ENCODE results near the gene AP4S1.
"Not testable (repeated sequence)": the region's sequence is repeated elsewhere in the genome, so short reads cannot be mapped to it uniquely, and the experiment has no call there.

Gene AP4S1, protein sequence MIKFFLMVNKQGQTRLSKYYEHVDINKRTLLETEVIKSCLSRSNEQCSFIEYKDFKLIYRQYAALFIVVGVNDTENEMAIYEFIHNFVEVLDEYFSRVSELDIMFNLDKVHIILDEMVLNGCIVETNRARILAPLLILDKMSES

DNA sequence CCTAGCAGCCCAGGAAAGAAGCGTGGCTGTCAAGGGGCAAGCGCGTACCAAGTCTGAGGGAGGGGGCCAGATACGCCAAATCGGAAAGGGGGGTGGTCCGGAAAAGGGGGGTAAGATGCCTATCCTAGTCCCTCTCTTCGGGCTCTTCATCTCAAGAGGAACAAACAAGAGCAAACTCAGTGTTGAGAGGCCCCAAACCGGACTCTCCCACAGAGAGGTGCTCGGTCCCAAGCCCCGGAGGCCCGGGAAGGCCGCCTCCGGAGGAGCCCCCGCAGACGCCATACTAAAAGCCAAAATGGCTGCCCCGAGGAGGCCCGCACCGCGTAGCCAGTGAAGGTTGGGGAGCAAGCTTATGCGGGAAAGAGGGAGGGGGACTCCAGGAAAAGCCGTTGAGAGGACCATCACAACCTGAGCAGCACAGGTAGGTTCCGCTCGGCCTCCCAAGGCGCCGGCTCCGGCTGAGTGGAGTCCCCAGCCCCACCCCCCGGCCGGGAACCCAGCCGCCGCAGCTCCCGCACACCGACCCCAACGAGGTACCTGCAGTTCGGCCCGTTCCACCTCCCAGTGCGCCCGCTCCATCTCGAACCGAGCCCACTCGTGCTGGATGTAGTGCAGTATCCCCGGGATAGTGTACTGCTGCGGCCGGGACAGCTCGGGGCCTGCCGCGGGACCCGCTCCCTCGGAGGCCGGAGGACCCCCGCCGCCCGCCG is at the start of gene AP4S1:
TSS of gene AP4S1 (plus strand) at position 283 of the 710 bp plus-strand sequence. CDS start 40,548 bp downstream, outside the sequence.
- DNase-seq (ENCODE audit: low read depth) = peak; percentile 19

DNA sequence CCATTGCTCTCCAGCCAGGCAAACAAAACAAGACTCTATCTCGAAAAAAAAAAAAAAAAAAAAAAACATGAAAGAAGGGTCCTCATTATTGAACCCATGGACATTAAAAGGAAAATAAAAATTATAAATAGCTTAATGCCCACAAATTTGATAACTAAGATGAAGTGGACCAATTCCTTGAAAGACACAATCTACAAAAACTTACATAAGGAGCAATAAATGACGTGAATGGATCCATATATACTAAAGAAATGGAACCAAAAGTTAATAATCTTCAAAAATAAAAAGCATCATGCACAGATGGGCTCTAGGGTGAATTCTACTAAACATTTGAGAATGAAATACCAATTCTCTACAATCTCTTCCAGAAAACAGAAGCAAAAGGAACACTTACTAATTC is 47.7 kb upstream of the AP4S1 start:
- DNase-seq (ENCODE audit: low read depth) = no peak

DNA sequence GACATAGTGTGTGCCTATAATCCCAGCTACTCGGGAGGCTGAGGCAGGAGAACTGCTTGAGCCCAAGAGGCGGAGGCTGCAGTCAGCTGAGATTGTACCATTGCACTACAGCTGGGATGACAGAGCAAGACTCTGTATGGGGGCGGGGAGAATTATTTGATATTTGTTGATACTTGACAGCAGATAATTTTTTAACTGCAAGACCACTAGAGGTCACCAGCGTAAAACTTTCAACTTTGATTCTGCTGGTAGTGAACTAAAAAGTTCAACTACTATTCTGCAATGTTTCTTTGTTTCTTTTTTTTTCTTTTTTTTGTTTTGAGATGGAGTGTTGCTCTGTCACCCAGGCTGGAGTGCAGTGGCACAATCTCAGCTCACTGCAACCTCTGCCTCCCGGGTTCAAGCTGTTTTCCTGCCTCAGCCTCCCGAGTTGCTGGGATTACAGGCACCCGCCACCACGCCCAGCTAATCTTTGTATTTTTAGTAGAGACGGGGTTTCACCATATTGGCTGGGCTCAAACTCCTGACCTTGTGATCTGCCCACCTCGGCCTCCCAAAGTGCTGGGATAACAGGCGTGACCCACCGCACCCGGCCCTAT is 45.2 kb upstream of the AP4S1 start:
- DNase-seq (ENCODE audit: low read depth) = not testable (repeated sequence)

DNA sequence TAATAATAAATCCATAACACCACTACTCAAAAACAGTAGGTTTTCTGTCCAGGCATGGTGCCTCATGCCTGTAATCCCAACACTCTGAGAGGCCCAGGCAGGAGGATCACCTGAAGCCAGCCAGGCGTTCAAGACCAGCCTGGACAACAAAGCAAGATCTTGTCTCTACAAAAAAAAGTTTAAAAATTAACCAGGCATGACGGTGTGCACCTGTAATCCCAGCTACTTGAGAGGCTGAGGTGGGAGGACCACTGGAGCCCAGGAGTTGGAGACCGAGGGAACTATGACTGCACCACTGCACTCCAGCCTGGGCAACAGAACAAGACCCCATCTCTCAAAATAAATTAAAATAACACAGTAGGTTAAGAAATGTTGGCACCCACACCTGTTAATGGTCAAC is 44.5 kb upstream of the AP4S1 start:
- no peak for DNase-seq (ENCODE audit: low read depth)

DNA sequence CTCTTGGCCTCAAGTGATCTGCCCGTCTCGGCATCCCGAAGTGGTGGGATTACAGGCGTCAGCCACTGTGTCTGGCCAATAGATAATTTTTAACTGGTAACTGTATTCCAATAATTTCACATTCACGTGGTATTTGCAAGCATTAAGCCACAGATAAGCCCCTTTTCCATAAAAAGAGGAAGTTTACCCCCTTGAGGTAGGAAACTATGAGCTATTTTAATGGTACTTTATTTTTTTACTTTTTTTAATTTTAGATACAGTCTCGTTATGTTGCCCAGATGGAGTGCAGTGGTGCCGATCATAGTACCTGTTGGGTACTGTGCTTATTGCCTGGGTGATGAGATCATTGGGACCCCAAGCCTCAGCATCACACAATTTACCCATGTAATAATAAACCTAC is 42.9 kb upstream of the AP4S1 start:
- DNase-seq (ENCODE audit: low read depth) = no peak

DNA sequence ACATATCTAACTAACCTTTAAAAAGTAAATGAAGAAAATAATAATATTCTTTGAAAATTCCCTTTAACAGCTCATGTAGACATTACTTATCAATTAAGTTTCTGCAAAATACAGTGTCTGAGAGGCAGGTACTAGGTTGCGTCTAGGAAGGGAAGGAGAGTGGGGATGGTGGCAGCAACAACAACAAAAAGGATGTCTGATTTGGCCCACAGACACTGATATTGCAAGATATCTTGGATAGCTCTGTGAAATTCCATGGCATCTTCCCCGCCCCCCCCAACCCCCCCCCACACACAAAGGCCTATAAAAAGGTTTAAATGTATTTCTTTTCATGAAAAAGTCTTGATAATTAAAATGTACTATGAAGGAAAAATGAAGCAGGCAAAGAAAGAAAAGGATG is 41.6 kb upstream of the AP4S1 start:
- DNase-seq (ENCODE audit: low read depth) = no peak

DNA sequence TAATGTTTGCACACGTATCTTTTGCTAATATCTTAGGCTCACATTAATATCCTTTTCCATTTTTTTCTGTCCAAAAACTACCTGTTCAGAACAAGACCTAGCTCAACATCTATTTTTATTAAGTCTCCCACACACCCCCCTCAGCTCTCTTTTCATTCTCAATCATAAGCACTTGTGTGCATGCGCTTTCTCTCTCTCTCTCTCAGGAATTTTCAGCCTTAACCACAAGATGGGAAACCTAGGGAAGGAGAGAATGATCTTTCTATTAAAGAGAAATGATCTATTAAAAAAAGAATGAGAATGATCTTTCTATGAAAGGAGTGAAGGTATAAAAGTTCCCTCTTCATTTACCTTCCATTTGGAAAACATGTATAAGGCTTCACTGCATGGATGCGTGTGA is 39.7 kb upstream of the AP4S1 start:
- DNase-seq (ENCODE audit: low read depth) = no peak

DNA sequence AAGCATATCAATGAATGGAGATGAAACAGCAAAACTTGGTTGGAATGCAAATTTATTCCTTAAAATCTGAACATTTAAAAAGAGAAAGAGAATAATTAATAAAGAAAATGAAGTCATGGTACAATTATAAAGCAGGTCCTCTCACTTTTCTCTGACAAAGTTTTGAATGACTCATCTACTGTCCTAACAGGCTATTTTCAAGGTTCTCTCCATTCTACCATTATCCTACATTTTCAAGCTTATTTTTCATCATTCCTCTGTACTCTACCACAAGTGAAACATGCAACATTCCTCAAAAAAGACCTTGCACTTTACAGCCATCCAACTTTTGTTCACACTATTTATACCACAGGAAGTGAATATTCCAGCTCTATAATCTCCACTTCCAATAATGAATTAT is 36.9 kb upstream of the AP4S1 start:
- DNase-seq (ENCODE audit: low read depth) = no peak

DNA sequence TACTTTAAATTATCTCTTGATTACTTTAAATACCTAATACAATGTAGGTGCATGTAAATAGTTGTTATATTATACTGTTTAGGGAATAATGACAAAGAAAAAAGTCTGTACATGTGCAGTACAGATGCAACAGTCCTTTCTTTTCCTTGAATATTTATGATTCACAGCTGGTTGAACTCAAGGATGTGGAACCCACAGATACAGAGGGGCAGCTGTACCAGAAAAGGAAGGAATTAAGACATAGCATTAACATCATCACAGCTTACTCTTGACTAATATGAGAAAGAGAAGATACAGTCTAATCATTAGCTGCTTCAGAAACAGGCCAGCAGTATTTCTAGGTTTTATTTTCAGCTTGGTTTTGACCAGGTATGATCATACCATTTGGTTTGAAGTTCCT is 34.7 kb upstream of the AP4S1 start:
- no peak for DNase-seq (ENCODE audit: low read depth)

DNA sequence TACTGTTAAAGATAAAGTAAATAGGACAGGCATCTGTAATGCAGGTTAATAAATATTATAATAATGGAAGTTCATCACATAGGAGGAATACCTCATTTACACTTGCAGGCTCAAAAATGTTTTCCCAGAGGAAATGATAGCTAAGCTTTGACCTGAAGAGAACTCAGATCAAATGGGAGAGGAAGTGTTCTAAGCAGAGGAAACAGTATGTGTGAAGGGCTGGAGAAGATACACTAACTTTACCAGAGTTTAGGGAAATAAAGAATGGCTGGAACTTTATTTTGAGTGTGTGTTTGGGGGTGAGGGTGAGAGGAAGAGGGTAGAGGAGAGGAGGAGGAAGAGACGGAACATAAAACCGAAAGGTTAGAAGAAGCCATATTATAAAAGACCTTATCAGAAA is 34.0 kb upstream of the AP4S1 start:
- no peak for DNase-seq (ENCODE audit: low read depth)

DNA sequence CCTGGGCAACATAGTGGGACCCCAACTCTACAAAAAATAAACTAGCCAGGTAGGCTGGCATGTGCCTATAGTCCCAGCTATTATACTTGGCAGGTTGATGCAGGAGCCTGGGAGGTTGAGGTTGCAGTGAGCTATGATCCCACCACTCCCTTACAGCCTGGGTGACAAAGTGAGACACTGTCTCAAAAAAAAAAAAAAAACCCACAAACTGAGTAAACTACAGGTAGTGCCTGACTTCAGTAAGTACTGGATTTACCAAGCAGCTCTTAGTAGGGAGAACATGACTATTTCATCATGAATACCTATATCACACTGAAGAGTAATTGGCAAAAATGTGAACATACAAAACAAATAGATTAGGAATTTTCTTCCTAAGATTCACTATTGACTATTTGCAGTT is 32.4 kb upstream of the AP4S1 start:
- no peak for DNase-seq (ENCODE audit: low read depth)

DNA sequence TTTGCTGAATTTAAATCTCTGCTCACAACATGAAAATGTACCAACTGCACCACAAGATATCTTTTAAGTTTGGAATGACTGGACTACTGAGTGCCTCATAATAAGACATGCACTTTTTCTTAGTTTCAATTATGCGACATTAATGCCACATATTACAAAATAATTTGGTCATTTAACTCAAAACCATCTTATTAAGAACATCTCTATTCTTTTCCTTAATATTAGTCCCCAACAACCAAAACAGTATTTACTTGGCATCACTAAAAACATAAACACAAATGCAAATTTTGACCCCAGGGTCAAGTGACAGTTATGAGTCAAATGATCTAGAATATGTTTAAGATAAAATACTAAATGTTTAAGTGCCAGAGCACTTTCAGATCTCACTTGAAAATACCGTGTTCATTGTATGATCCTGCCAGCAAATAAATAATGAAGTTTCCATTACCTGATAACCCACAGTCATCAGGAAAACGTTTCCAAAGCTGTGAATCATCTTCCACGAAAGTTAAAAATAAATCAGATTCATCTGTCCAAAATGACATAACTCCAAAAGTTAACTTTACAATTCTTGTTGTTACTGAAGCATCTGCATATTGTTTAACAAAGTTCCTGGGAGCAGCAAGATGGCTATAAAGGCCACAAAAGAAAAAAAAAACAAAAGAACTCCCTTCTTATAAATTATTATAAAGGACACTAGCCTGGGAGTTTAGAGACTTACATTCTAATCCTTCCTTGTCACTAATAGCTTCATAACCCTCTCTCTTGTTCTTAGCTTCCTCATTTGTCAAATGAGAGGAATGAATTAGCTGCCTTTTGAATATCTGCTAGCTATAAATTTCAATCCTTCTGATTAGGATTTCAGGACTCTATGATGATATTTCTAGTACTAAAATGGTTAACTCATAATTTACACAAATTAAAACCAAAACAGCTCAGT is 30.5 kb upstream of the AP4S1 start:
- DNase-seq (ENCODE audit: low read depth) = no peak

DNA sequence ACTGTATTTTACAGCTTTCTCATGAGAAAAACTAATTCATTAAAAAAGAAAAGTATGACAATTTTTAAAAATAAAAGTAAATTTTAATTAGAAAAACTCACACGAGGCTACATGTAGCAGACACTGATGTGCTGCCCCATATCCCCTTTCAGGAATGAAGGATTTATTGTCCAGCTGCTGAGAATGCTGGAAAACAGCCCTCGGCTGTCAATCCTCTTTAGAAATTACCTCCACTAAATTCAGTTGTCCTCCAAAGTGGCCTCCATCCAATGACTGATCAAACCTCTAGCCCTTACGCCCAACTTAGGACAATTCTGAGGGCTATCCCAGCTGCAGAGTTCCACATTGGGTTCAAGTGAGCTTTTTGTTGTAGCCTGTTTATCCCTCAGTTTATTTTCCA is 29.8 kb upstream of the AP4S1 start:
- DNase-seq (ENCODE audit: low read depth) = no peak

DNA sequence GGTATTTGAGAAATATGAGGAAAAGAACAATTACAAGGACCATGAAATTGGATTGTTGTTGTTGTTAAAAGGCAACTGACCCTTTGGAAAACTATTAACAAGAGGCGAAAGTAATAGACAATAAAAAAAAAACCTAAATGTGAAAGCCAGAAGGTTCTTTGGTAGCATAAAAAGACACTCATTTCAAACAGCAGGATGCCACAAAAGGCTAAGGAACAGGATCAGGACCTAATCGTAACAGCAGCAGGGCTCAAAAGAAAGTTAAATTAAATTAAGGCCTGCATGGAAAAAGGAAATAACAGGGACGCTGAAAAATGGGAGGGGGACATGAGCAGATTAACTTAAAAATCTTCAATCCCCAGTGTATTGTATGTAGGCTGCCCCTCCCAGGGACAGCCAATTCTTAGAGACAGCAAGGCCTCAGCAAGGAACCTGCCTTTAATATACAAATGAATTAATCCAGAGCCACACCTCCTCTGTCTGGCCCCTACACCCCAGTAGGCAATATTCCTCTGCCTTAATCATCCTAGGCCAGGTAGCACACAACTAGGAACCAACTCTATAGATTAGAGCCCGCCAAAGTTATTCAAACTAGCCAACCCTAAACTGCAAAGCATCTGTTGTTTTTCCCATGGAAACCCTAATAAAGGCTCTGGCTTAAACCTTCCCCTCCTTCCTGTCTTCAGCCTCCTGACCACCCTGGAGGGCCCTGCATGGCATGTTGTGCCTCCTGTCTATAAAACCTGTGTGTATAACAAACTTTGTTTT is 28.4 kb upstream of the AP4S1 start:
- no peak for DNase-seq (ENCODE audit: low read depth)

DNA sequence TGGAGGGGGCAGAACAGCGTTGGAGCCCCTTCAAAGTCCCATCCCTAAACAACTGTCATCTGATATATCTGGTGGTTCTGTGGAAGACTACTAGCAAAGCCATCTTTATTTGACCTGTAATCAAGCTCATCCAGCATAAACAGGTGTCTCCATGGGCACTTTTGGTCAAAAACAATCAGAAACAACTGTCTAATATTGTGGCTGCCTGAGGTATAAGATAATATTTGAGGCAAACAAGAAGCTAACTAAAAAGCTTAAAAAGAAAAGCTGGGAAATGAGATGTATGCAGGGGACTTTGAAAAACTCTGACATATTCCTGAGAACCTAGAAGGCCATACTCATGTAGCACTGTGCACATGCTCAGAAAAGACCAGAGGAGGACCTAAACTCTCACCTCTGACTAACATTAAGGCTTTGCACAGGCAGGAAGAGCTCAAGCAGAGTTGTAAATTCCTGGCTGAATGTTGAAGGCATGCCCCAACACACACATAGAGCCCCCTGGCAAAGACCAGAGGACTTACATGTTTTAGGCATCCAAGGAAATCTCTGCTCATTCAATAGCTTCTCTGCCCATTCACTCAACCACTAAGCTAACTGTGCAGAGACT is 27.2 kb upstream of the AP4S1 start:
- no peak for DNase-seq (ENCODE audit: low read depth)

DNA sequence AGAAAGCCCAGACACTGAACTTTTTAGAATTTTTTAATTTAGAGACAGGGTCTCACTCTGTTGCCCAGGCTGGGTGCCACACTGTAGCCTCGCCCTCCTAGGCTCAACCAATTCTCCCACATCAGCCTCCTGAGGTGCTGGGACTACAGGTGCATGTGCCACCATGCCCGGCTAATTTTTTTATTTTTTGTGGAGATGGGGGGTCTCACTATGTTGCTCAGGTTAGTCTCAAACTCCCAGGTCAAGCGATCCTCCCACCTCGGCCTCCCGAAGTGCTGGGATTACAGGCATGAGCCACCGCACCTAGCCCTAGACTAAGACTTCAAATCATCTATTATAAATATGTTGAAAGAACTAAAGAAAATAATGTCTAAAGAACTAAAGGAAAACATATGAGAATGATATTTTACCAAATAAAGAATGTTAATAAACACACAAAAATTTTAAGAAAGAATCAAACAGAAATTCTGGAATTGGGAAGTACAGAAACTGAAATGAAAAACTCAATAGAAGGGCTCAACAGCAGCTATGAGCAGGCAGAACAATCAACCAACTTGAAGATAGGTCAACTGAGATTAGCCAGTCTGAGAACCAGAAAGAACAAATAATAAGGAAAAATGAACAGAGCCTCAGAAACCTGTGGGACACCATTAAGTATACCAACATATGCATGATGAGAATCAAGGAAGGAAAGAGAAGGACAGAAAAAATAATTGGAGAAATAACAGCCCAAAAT is 26.2 kb upstream of the AP4S1 start:
- no peak for DNase-seq (ENCODE audit: low read depth)

DNA sequence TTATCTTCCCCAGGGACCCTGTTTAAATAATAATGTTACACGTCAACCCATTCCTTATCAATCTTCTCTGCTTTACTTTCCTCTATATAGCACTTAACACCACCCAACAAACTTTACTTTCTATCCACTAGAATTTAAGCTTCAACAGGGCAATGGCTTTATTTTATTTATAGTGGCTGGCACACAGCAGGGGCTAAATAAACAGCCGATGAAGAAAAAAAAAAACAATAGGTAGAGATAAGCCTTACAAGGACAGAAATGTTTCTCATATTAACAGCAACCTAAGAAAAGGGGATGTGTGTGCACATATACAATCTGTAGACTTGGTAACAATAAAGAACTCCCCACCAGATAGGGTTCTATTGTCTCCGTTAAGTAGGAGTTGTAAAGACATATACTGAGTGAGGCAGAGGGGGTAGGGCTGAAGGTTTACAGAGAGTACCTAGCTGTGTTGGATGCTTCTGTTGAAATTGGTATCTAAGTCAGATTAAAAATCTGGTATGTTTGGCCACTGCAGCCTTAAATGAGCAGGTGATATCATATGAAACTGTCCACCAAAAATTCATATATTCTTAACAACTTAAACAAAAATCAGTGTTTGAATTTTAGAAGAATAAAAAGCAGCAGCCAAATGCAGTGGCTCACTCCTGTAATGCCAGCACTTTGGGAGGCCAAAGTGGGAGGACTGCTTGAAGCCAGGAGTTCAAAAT is 24.7 kb upstream of the AP4S1 start:
- DNase-seq (ENCODE audit: low read depth) = no peak

DNA sequence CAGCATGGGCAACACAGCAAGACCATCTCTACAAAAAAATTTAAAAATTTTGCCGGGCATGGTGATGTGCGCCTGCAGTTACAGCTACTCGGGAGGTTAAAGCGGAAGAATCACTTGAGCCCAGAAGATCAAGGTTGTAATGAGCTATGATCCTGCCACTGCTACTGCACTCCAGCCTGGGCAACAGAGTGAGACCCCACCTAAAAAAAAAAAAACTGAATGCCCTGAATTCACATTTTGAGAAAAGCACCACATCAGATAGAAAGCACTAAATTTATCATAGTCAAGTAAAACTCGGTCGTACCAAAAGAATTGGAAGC is 24.1 kb upstream of the AP4S1 start:
- DNase-seq (ENCODE audit: low read depth) = no peak

DNA sequence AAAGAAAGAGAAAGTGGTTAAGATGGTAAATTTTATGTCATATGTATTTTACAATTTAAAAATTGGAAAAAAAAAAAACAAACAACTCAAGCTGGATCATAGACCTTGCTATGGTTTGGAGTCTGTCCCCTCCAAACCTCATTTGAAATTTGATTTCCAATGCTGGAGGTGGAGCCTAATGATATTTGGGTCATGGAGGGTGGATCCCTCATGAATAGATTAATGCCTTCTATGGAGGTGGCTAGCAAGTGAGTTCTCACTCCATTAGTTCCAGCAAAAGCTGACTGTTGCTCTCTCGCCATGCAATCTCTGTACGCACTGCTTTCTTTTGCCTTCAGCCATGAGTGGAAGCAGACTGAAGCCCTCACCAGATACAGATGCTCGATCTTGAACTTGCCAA is 22.2 kb upstream of the AP4S1 start:
- no peak for DNase-seq (ENCODE audit: low read depth)

DNA sequence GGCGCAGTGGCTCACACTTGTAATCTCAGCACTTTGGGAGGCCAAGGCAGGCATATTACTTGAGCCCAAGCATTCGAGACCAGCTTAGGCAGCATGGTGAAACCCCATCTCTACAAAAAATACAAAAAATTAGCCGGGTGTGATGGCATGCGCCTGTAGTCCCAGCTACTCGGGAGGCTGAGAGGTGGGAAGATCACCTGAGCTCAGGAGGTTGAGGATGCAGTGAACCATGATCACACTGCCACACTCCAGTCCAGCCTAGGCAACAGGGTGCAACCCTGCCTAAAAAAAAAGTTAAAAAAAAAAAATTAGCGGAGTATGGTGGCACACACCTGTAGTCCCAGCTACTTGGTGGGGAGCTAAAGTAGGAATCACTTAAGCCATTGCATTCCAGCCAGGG is 21.4 kb upstream of the AP4S1 start:
- DNase-seq (ENCODE audit: low read depth) = not testable (repeated sequence)

Measured in stimulated activated CD8-positive, alpha-beta memory T cell treated with anti-CD3 and anti-CD28 coated beads, Interleukin-4, amount 100 ng/mL, for 24 hours (primary cell).